ENCODE results near the gene TMEM178B. TPM values are rescaled to one million over a fixed set of nuclear protein-coding genes. Genes with fewer than 3 reads are reported as not detected.
A peak's percentile ranks its signal among the peaks of the same experiment; 100 is the strongest.
"Not testable (repeated sequence)": the region's sequence is repeated elsewhere in the genome, so short reads cannot be mapped to it uniquely, and the experiment has no call there.

TMEM178B gene
- total and polyA plus RNA-seq, 2 of the 13 experiments (the other 11 are each of a cell fraction or from before 2014, with no cell fraction given) = 0.01 to 0.02 TPM

- TF ChIP-seq AHDC1 (CRISPR knock-in tag; IDR thresholded peaks at IDR 0.05; ENCODE audit: borderline replicate concordance) = no peak
- TF ChIP-seq EZH2 (conservative IDR thresholded peaks at IDR 0.05; ENCODE audit: low read depth, low read length) = no peak
- no peak for TF ChIP-seq MBNL3 (CRISPR knock-in tag; conservative IDR thresholded peaks at IDR 0.05)
Observed at GRCh38 chr7:141166926-141167325, 93.1 kb downstream of the TMEM178B start (continued).

- ATAC-seq (no peak), DNase-seq (ENCODE audit: low spot score) (no peak), FAIRE-seq (no peak)
- intact Hi-C loops (cut with micrococcal nuclease; ENCODE audit: unreplicated experiment) = no loop called here
- in situ Hi-C loops (cut with HindIII; ENCODE audit: extremely low pct_ligation_motif_present, low pct_unique_long_range_greater_than_20kb) = no loop called here
- POLR2A ChIA-PET = no interaction called here
- no peak overlapping the region for H3K9ac ChIP-seq (ENCODE audit: insufficient read depth, low read depth, low read length)
- BruUV-seq (replicated peaks) = no TSS peak
- no peaks in the 10 kb centered on the region for H3K4me1 ChIP-seq (ENCODE audit: insufficient read depth, low read length)
- H3K79me2 ChIP-seq (ENCODE audit: insufficient read depth, low read length) = no peaks in the 10 kb centered on the region
- TF ChIP-seq FOXK1 (CRISPR knock-in tag; IDR thresholded peaks at IDR 0.05; ENCODE audit: borderline replicate concordance, low read depth) (no peak), CREB1 (IDR thresholded peaks at IDR 0.05) (peak; percentile 27), CREB1 (CRISPR knock-in tag; IDR thresholded peaks at IDR 0.05) (no peak)
- H2AFZ ChIP-seq (ENCODE audit: low read length) = no peak overlapping the region
- H3K27ac ChIP-seq (ENCODE audit: extremely low read length, insufficient read depth, low read length) = no peak overlapping the region
- CTCF ChIA-PET (ENCODE audit: low intra/inter-chr PET ratio, low total read pairs) = no interaction called here
- WGBS (ENCODE audit: low lambda C conversion rate) = 34% methylated on average over 9 of the region's 11 CpGs
- no peaks in the 10 kb centered on the region for H3K36me3 ChIP-seq (replicated peaks in 1 of 2; ENCODE audit: control insufficient read depth in 1 of 2, insufficient read depth in 2 of 2, low read length in 2 of 2)
- H3K27me3 ChIP-seq (ENCODE audit: control insufficient read depth in 1 of 2, insufficient read depth in 2 of 2, low read length in 2 of 2) = peaks cover 0 to 8% of the 10 kb centered on the region in 2 experiments; a peak in 1 of 5 replicates
- H3K4me2 ChIP-seq (ENCODE audit: low read depth, low read length) = no peak overlapping the region
- H3K9me3 ChIP-seq (ENCODE audit: low read length) = no peaks in the 10 kb centered on the region
- H3K4me3 ChIP-seq (replicated peaks in 1 of 3; ENCODE audit: insufficient read depth in 1 of 3, low read depth in 2 of 3, low read length in 3 of 3) = no peak overlapping the region
- no peaks in the 10 kb centered on the region for H4K20me1 ChIP-seq (ENCODE audit: insufficient read depth, low read length)
Observed at GRCh38 chr7:141167381-141167964, 93.6 kb downstream of the TMEM178B start.

- H3K4me1 ChIP-seq (ENCODE audit: insufficient read depth, low read length); H3K79me2 ChIP-seq (ENCODE audit: insufficient read depth, low read length); H3K4me3 ChIP-seq (replicated peaks in 1 of 3; ENCODE audit: insufficient read depth in 1 of 3, low read depth in 2 of 3, low read length in 3 of 3); in situ Hi-C loops (cut with HindIII; ENCODE audit: extremely low pct_ligation_motif_present, low pct_unique_long_range_greater_than_20kb); H4K20me1 ChIP-seq (ENCODE audit: insufficient read depth, low read length); H3K36me3 ChIP-seq (replicated peaks in 1 of 2; ENCODE audit: control insufficient read depth in 1 of 2, insufficient read depth in 2 of 2, low read length in 2 of 2); H2AFZ ChIP-seq (ENCODE audit: low read length); DNase-seq (ENCODE audit: low spot score); H3K27me3 ChIP-seq (ENCODE audit: control insufficient read depth in 1 of 2, insufficient read depth in 2 of 2, low read length in 2 of 2); CTCF ChIA-PET (ENCODE audit: low intra/inter-chr PET ratio, low total read pairs); POLR2A ChIA-PET; H3K9me3 ChIP-seq (ENCODE audit: low read length); H3K27ac ChIP-seq (ENCODE audit: extremely low read length, insufficient read depth, low read length); H3K4me2 ChIP-seq (ENCODE audit: low read depth, low read length); ATAC-seq; intact Hi-C loops (cut with micrococcal nuclease; ENCODE audit: unreplicated experiment); FAIRE-seq; H3K9ac ChIP-seq (ENCODE audit: insufficient read depth, low read depth, low read length); BruUV-seq (replicated peaks): not testable (repeated sequence)
- 7% methylated on average over 2 of the region's 2 CpGs for WGBS (ENCODE audit: low lambda C conversion rate)
Observed at GRCh38 chr7:141169157-141169556, 95.3 kb downstream of the TMEM178B start.

Measured in HepG2 (cell line).